ENCODE measurements around the gene CAPZA1.

The CAPZA1 gene

DNA sequence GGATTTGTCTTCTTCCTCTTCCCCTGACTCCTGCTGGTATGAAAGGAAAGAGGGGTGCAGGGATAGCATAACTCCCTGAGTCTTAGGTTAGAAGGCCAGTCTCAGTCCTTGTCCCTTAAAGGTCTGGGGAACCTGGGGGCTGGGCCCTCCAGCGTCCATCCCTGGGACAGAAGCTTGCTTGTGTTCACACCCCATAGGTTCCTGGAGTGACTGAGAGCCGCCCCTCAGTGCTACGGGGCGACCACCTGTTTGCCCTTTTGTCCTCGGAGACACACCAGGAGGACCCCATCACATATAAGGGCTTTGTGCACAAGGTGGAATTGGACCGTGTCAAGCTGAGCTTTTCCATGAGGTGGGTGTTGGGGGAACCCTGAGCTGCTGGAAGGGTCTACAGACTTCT, 74.2 kb downstream of the CAPZA1 start:
- DNase-seq (ENCODE audit: low read depth) = no peak
- TF ChIP-seq, protein P1, sequence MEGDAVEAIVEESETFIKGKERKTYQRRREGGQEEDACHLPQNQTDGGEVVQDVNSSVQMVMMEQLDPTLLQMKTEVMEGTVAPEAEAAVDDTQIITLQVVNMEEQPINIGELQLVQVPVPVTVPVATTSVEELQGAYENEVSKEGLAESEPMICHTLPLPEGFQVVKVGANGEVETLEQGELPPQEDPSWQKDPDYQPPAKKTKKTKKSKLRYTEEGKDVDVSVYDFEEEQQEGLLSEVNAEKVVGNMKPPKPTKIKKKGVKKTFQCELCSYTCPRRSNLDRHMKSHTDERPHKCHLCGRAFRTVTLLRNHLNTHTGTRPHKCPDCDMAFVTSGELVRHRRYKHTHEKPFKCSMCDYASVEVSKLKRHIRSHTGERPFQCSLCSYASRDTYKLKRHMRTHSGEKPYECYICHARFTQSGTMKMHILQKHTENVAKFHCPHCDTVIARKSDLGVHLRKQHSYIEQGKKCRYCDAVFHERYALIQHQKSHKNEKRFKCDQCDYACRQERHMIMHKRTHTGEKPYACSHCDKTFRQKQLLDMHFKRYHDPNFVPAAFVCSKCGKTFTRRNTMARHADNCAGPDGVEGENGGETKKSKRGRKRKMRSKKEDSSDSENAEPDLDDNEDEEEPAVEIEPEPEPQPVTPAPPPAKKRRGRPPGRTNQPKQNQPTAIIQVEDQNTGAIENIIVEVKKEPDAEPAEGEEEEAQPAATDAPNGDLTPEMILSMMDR (IDR thresholded peaks at IDR 0.05; ENCODE audit: insufficient read depth, low read depth, low read length, missing control alignments) = no peak
- no peak overlapping the region for H3K4me3 ChIP-seq (ENCODE audit: low read depth, low read length)

DNA sequence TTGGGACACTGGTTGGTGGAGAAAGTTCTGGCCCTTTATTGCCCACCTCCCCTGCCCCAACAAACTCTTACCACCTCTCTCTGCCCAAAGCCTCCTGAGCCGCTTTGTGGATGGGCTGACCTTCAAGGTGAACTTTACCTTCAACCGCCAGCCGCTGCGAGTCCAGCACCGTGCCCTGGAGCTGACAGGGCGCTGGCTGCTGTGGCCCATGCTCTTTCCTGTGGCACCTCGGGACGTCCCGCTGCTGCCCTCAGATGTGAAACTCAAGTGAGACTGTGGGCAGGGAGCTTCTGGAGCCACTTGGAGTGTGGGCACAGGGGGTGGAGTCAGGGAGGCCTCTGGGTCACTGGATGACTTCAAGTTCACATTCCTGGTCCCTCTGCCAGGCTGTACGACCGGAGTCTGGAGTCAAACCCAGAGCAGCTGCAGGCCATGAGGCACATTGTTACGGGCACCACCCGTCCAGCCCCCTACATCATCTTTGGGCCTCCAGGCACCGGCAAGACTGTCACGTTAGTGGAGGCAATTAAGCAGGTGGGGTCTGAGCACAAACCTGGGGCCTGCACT, 74.8 kb downstream of the CAPZA1 start:
- no peak for DNase-seq (ENCODE audit: low read depth)
- H3K4me3 ChIP-seq (ENCODE audit: low read depth, low read length) = no peak overlapping the region
- TF ChIP-seq, protein P1 (IDR thresholded peaks at IDR 0.05; ENCODE audit: insufficient read depth, low read depth, low read length, missing control alignments) = no peak

DNA sequence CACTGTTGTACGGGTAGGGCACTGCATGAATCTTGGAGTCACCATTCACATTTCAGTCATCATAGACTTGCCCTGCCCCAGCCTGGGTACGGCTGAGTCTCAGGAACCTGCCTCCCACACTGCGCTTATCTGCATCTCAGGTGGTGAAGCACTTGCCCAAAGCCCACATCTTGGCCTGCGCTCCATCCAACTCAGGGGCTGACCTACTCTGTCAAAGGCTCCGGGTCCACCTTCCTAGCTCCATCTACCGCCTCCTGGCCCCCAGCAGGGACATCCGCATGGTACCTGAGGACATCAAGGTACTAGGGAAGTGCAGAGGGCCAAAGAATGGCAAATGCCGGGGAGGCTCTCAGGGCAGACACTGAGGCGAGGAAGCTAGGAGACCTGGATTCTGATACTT, 75.6 kb downstream of the CAPZA1 start:
- no peak overlapping the region for H3K4me3 ChIP-seq (ENCODE audit: low read depth, low read length)
- TF ChIP-seq, protein P1 (IDR thresholded peaks at IDR 0.05; ENCODE audit: insufficient read depth, low read depth, low read length, missing control alignments) = no peak
- DNase-seq (ENCODE audit: low read depth) = no peak

DNA sequence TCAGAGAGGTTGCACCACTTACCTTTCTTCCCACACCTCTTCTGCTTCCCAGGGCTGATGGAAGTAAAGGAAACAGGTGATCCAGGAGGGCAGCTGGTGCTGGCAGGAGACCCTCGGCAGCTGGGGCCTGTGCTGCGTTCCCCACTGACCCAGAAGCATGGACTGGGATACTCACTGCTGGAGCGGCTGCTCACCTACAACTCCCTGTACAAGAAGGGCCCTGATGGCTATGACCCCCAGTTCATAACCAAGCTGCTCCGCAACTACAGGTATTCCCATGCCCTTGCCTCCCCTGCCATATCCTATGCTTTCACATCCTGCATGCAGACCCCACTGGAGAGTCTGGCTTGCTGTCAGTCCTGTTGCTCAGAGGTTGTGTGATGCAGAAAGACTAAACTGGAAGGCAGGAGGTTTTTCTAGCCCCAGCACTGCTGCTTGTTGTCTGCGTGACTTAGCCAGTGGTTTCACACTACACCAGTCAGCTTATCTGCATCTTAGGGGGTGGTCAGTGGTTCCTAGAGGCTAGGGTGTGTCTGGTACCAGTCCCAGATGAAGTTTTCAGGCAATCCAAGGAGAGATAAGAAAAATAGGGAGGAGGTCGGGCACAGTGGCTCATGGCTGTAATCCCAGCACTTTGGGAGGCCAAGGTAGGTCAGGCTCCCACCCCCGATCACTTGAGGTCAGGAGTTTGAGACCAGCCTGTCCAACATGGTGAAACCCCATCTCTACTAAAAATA, 77.1 kb downstream of the CAPZA1 start:
- DNase-seq (ENCODE audit: low read depth) = no peak
- H3K4me3 ChIP-seq (ENCODE audit: low read depth, low read length) = no peak overlapping the region
- TF ChIP-seq, protein P1 (IDR thresholded peaks at IDR 0.05; ENCODE audit: insufficient read depth, low read depth, low read length, missing control alignments) = no peak

DNA sequence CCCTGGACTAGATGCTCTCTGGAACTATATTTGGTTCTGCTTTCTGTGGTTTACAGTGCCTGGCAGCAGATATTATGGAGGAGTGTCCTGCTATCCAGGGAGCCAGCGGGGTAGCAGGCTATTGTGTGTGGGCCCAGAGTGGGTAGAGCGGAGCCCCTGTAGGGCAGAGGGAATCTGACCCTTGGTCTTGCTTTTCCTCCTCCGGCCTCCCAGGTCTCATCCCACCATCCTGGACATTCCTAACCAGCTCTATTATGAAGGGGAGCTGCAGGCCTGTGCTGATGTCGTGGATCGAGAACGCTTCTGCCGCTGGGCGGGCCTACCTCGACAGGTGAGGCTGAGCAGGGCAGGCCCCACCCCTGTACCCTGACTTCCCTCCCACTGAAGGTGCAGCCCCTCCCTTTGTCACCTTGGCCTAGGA, 78.2 kb downstream of the CAPZA1 start:
- no peak for DNase-seq (ENCODE audit: low read depth)
- no peak overlapping the region for H3K4me3 ChIP-seq (ENCODE audit: low read depth, low read length)
- TF ChIP-seq, protein P1 (IDR thresholded peaks at IDR 0.05; ENCODE audit: insufficient read depth, low read depth, low read length, missing control alignments) = no peak

DNA sequence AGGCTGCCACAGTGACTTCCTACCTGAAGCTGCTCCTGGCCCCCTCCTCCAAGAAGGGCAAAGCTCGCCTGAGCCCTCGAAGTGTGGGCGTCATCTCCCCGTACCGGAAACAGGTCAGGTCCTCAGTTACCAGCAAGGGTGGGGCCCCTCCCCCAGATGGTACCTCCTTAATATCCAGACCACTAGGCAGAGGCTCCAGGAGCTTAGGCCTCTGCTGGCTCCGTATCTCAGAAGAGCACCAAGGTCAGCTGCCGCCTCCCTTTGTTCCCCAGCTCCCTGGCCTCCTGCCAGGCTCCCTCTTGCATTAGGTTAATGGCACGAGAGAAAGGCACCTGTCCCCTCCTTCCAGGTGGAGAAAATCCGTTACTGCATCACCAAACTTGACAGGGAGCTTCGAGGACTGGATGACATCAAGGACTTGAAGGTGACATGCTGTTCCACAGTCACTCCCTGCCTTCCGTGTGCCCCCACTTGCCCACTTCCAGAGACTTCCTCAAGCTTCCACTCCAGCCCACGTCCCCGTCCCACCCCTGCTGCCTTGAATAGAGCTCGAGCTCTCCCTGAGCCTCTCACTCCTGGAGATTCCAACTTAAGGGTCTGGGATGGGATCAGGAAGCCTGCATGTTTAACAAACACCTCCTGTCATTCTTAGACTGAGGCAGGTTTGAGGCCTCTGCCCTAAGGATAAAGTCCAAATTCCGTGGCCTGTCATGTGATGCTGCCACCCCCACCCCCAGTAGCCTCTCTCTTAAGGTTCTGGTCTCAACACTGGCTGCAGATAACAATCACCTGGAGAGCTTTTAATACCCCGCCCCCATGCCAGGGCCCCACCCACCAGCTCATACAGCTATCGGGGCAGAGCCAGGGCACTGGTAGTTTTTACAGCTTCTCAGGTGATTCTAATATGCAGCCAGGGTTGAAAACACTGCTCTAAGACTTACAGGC, 79.0 kb downstream of the CAPZA1 start:
- H3K4me3 ChIP-seq (ENCODE audit: low read depth, low read length) = no peak overlapping the region
- TF ChIP-seq, protein P1 (IDR thresholded peaks at IDR 0.05; ENCODE audit: insufficient read depth, low read depth, low read length, missing control alignments) = no peak
- DNase-seq (ENCODE audit: low read depth) = no peak
